ENCODE results near the gene P3H2.
A peak's percentile ranks its signal among the peaks of the same experiment; 100 is the strongest.

P3H2 gene

GRCh38 chr3:190122198-190122771 lies 1.6 kb upstream of the P3H2 start:
- DNase-seq, result peak; percentile 36

- no peak for DNase-seq
These were observed 686 bp upstream of the P3H2 start for GRCh38 chr3:190121383-190121782.

- no peak for DNase-seq
These were observed 322 bp upstream of the P3H2 start for GRCh38 chr3:190121061-190121377.

GRCh38 chr3:190119461-190120268 lies 1.0 kb downstream of the P3H2 start:
- no peak for DNase-seq

GRCh38 chr3:190118438-190118837 lies 2.3 kb downstream of the P3H2 start:
- DNase-seq, result no peak

- no peak for DNase-seq
These were observed 2.7 kb downstream of the P3H2 start for GRCh38 chr3:190117981-190118380.

GRCh38 chr3:190116551-190117067 lies 4.1 kb downstream of the P3H2 start:
- DNase-seq, result no peak

GRCh38 chr3:190110826-190111225 lies 9.9 kb downstream of the P3H2 start:
- DNase-seq, result no peak

- no peak for DNase-seq
These were observed 11.3 kb downstream of the P3H2 start for GRCh38 chr3:190109441-190109840.

GRCh38 chr3:190108804-190109203 lies 11.9 kb downstream of the P3H2 start:
- no peak for DNase-seq

- no peak for DNase-seq
These were observed 14.8 kb downstream of the P3H2 start for GRCh38 chr3:190105876-190106275.

GRCh38 chr3:190101320-190102011 lies 19.2 kb downstream of the P3H2 start:
- DNase-seq, result no peak

- DNase-seq, result no peak
These were observed 21.6 kb downstream of the P3H2 start for GRCh38 chr3:190099099-190099498.

- DNase-seq, result no peak
These were observed 23.1 kb downstream of the P3H2 start for GRCh38 chr3:190097617-190098016.

- DNase-seq, result no peak
These were observed 23.7 kb downstream of the P3H2 start for GRCh38 chr3:190097025-190097424.

GRCh38 chr3:190096345-190096744 lies 24.4 kb downstream of the P3H2 start:
- no peak for DNase-seq

- DNase-seq, result peak; percentile 35
These were observed 26.5 kb downstream of the P3H2 start for GRCh38 chr3:190094160-190094718.

GRCh38 chr3:190092250-190092649 lies 28.4 kb downstream of the P3H2 start:
- DNase-seq, result no peak

- peak; percentile 39 for DNase-seq
These were observed 31.0 kb downstream of the P3H2 start for GRCh38 chr3:190089711-190090110.

- DNase-seq, result no peak
These were observed 31.8 kb downstream of the P3H2 start for GRCh38 chr3:190088890-190089289.

GRCh38 chr3:190086191-190086590 lies 34.5 kb downstream of the P3H2 start:
- DNase-seq, result no peak

GRCh38 chr3:190084983-190085382 lies 35.7 kb downstream of the P3H2 start:
- DNase-seq, result no peak

- no peak for DNase-seq
These were observed 37.1 kb downstream of the P3H2 start for GRCh38 chr3:190083635-190084034.

GRCh38 chr3:190081389-190081788 lies 39.3 kb downstream of the P3H2 start:
- no peak for DNase-seq

All from right hindlimb (tissue), 1 donor.